GM19099 (cell line): Measurements from ENCODE around the gene SELENOF.

Source experiments
- POLR2A ChIP-seq: IDR thresholded peaks from 3 replicates; pipeline ENCODE4 v1.6.1; 2011; ENCODE audit warnings: low read depth; ENCODE audit not compliant: insufficient read length; ENCODE audit errors: extremely low read depth

The SELENOF gene

DNA sequence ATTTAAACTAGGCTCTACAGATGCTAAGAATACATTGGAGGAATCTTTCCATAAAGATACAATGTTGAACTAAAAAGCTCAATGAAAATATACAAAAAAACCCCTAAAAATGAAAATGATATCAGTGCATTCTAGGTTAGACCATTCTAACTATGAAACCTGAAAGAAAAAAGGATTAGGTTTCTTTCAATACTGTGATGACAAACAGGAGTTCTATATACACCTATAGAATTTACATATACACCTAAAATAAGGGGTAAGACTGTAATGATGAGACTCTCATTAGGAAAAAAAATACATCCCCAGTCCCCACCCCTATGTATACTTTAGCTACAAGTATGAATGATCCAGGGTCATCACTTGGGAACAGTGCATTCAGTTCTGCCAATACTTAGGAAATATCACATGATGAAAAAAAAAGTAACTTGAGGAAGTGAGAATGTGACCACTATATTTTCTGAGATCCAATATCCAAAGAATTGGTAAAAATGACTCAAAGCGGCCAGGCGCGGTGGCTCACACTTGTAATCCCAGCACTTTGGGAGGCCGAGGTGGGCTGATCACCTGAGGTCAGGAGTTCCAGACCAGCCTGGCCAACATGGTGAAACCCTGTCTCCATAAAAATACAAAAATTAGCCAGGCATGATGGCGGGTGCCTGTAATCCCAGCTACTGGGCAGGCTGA is 26.3 kb downstream of the SELENOF start:
- TF ChIP-seq POLR2A, result no peak

- TF ChIP-seq POLR2A, result no peak
These were observed 38.2 kb downstream of the SELENOF start for GRCh38 chr1:86875722-86876121.

DNA sequence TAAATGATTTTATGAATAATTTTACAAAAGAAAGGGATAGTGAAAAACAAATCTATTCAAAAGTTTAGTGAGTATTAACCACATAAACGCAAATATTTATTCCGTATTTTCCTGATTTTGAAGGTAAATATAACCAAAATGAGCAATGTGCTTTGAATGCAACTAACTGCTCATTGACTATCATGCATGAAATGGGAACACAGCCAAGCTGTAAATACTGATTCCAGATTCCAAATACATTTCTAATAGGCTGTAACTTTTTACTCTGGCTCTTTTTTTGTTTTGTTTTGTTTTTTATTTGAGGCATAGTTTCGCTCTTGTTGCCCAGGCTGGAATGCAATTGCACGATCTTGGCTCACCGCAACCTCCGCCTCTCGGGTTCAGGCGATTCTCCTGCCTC is 41.8 kb downstream of the SELENOF start:
- TF ChIP-seq POLR2A, result no peak

- no peak for TF ChIP-seq POLR2A
These were observed 42.9 kb downstream of the SELENOF start for GRCh38 chr1:86871001-86871400.

DNA sequence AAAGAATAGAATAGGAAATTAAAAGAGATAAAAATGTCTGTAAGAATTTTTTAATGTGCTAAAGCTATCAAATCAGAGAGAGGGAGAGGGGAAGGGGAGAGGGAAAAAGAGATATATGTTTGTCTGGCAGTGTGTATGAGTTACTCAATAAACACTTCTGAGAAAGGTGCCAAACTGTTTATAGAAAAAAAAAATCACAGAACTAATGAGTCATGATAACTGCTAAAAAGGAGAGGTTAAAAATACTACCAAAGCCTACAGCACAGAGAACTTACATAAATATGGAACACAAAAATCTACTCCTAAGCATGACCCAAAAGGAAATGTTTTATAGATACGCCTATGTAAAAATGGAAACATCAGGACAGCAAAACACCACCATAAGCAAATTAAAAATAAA is 45.4 kb downstream of the SELENOF start:
- TF ChIP-seq POLR2A, result no peak

GRCh38 chr1:86866665-86867064 is 47.3 kb downstream of the SELENOF start:
- no peak for TF ChIP-seq POLR2A

DNA sequence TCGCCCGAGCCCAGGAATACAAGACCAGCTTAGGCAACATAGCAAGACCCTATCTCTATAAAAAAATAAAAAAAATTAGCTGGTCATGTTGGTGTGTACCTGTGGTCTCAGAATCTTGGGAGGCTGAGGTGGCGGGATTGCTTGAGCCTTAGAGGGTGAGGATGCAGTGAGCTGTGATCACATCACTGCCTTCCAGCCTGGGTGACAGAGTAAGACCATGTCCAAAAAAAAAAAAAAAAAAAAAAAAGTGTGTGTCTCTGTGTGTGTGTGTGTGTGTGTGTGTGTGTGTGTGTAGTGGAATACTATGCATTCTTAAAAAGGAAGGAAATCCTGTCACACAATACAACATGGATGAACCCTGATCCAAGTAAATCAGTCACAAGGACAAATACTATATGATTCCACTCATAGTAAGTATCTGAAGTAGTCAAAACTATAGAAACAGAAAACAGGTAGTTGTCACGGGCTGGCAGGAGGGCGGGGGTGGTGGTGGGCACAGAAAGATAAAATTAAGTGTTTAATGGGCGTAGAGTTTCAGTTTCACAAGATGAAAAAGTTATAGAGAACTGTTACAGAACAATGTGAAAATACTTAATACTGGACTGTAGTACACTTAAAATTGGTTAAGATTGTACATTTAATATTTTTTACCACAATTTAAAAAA is 47.8 kb downstream of the SELENOF start:
- TF ChIP-seq POLR2A, result no peak

DNA sequence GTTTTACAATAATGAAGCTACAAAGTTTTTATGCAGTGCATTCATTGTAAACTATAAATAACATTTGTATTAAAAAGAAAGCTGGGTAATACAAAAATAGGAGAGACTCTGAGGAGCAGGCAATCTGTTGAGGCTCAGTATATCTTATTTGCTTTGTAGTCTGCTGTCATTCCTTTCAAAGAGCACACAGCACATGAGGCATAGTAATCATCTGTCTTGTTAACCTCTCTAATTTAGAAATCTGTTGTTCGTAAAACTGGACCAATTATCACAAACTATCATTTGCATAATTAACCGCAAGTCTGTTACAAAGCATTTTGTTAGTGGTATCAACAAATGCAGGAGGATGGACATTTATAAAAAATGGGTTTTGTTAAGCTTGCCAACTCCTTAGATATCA is 51.0 kb downstream of the SELENOF start:
- TF ChIP-seq POLR2A, result no peak

- no peak for TF ChIP-seq POLR2A
These were observed 52.5 kb downstream of the SELENOF start for GRCh38 chr1:86861424-86861823.

DNA sequence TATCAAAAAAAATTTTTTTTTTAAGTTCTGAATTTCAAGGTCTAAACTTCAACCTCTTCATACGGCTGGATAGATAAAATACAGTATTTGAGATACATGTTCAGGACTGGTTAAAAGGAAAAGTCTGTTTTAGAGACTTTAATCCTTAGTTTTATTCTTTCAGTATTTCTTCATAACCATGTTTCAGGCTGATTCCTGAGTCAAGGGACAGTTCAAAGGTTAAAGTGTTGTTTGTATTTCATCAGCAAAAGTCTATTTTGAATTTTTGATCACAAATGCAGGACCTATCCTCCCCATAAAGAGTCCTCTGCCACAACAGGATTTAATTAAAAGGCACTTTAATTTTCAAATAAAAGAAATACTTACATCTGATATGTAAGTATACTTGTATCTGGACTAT is 53.5 kb downstream of the SELENOF start:
- TF ChIP-seq POLR2A, result no peak

GRCh38 chr1:86860020-86860419 is 53.9 kb downstream of the SELENOF start:
- no peak for TF ChIP-seq POLR2A

DNA sequence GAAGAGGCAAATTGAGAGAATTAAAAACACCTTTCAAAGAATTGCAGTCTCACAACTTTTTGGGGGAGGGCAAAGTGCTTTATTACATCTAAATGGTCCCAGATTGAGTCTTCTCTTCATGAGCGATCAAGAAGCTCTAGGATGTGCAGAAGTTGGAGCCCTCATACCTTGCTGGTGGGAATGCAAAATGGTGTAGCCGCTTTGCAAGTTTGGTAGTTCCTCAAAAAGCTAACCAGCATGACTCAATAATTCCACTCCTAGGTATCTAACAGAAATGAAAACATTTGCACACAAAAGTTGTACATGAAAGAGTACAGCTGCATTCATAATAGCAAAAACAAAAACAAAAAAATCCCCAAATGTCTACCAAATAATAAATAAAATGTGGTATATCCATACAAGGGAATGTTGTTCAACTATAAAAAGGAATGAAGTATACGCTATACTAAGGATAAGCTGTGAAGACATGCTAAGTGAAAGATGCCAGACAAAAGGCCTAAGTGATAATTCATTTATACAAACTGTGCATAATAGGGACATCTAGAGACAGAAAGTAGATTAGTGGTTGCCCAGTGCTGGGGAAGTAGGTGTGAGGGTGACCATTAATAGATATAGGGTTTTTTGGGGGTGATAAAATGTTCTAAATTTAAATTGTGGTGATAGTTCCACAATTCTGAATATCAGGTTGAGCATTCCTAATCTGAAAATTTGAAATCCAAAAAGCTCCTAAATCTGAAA is 55.2 kb downstream of the SELENOF start:
- no peak for TF ChIP-seq POLR2A

GRCh38 chr1:86856196-86856595 is 57.7 kb downstream of the SELENOF start:
- no peak for TF ChIP-seq POLR2A

DNA sequence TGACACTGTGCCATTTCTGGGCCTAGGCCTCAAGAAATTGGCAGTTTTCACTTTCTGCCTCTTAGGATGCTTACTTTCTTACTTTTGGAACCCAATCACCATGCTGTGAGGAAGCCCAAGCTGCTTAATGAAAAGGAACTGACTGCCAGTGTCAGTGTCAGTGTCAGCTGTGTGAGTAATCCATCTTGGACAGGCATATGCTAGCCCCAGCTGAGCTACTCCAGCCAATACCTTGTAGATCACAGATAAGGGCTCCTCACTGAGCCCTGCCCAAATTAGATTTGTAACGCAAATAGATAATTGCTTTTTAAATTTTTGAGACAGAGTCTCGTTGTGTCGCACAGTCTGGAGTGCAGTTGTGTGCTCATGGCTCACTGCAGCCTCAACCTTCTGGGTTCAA is 59.6 kb downstream of the SELENOF start:
- no peak for TF ChIP-seq POLR2A

- no peak for TF ChIP-seq POLR2A
These were observed 61.0 kb downstream of the SELENOF start for GRCh38 chr1:86852782-86853408.
